A549 (cell line): ENCODE measurements around the gene C2orf69. TPM values are rescaled to one million over a fixed set of nuclear protein-coding genes. Genes with fewer than 3 reads are reported as not detected.

Source experiments
- ATAC-seq, 2 experiments: fragments of 200-7000 bp in 1 of 2; fragments of >200 bp in 1 of 2; cut with Nextera tagmentation in 1 of 2; cut with Tn5 transposase in 1 of 2; 3 replicates each; pipeline versions ENCODE4 v1.8.0 to v1.9.1; 2018 to 2020; ENCODE audit warnings: mild to moderate bottlenecking in 1 of 2, moderate library complexity in 1 of 2
- CTCF ChIA-PET: fragments of 300-600 bp; sonication (Branson Sonifier 250); formaldehyde crosslinking; extraction: SDS; loops from one replicate; lab custom pipeline; 2021; ENCODE audit warnings: antibody characterized with exemption, inconsistent platforms; lab: Yijun Ruan, JAX
- POLR2A ChIA-PET: fragments of 350-600 bp; formaldehyde crosslinking; extraction: SDS; loops from one replicate; lab custom pipeline; 2021; ENCODE audit warnings: antibody characterized with exemption, inconsistent platforms; lab: Yijun Ruan, JAX
- DNase-seq, 2 experiments: peaks; one replicate each; pipeline versions ENCODE4 v3.0.0 to v3.0.0-alpha.2; 2011 to 2016; ENCODE audit warnings: low read depth in 1 of 2, low spot score in 1 of 2
- FAIRE-seq: peaks from 2 replicates; lab custom pipeline; 2011; peaks lifted over from hg19 to GRCh38; lab: Jason Lieb, UNC
- H3K27ac ChIP-seq, 2 experiments: fragments of >200 bp; sonication (Bioruptor Twin); formaldehyde crosslinking; 3 replicates each; pipeline ENCODE4 v1.5.1; 2016 to 2017
- H3K4me1 ChIP-seq: fragments of >200 bp; sonication (Bioruptor Twin); formaldehyde crosslinking; 3 replicates; pipeline ENCODE4 v1.6.1; 2016
- H3K4me2 ChIP-seq: fragments of >200 bp; sonication (Bioruptor Twin); formaldehyde crosslinking; 3 replicates; pipeline ENCODE4 v1.6.1; 2016
- H3K4me3 ChIP-seq: fragments of >200 bp; sonication (Bioruptor Twin); formaldehyde crosslinking; 3 replicates; pipeline ENCODE4 v1.5.1; 2016
- H3K9me3 ChIP-seq: fragments of >200 bp; sonication (Bioruptor Twin); formaldehyde crosslinking; 3 replicates; pipeline ENCODE4 v1.6.1; 2016
- EHF ChIP-seq: fragments of 250-450 bp; sonication (Bioruptor Pico); IDR thresholded peaks from 2 replicates; pipeline ENCODE4 v1.5.0; 2020; ENCODE audit warnings: mild to moderate bottlenecking
- GATA3 ChIP-seq: IDR thresholded peaks from 2 replicates; pipeline ENCODE4 v1.6.1; 2012; ENCODE audit warnings: borderline replicate concordance
- HOXB13 ChIP-seq: fragments of 250-450 bp; sonication (Bioruptor Pico); IDR thresholded peaks from 2 replicates; pipeline ENCODE4 v1.5.0; 2020; ENCODE audit warnings: low read depth, mild to moderate bottlenecking, moderate library complexity
- NPAS2 ChIP-seq: fragments of 250-450 bp; sonication (Bioruptor Pico); IDR thresholded peaks from 2 replicates; pipeline ENCODE4 v1.8.0; 2022; ENCODE audit warnings: mild to moderate bottlenecking, moderate library complexity, borderline replicate concordance
- PHF8 ChIP-seq: fragments of 200-600 bp; sonication (generic); IDR thresholded peaks from 2 replicates; pipeline ENCODE4 v1.6.1; 2016; ENCODE audit warnings: low read depth, mild to moderate bottlenecking, antibody characterized with exemption, moderate library complexity, borderline replicate concordance
- POLR2A ChIP-seq: IDR thresholded peaks from 2 replicates; pipeline ENCODE4 v1.6.1; 2012; ENCODE audit warnings: mild to moderate bottlenecking, low read length
- RAD21 ChIP-seq, 2 experiments: fragments of >200 bp in 1 of 2; sonication (Bioruptor Twin) in 1 of 2; formaldehyde crosslinking in 1 of 2; IDR thresholded peaks in 1 of 2; conservative IDR thresholded peaks in 1 of 2; 2 replicates in 1 of 2; 3 replicates in 1 of 2; pipeline ENCODE4 v1.6.1; 2012 to 2018; ENCODE audit warnings: inconsistent platforms in 1 of 2
- RFX5 ChIP-seq: fragments of 450-650 bp; IDR thresholded peaks from 2 replicates; pipeline ENCODE4 v1.7.1; 2014; ENCODE audit warnings: antibody characterized with exemption, mild to moderate bottlenecking, moderate library complexity
- SMC3 ChIP-seq: fragments of >200 bp; sonication (Bioruptor Twin); formaldehyde crosslinking; IDR thresholded peaks from 3 replicates; pipeline ENCODE4 v1.6.1; 2018; ENCODE audit warnings: inconsistent platforms
- ZFP36 ChIP-seq: fragments of 450-650 bp; IDR thresholded peaks from 2 replicates; pipeline ENCODE4 v1.6.1; 2014; ENCODE audit warnings: borderline replicate concordance; ENCODE audit not compliant: partially characterized antibody
- WGBS: methylation state at CpG from one replicate; pipeline ENCODE4 v1.1.6; 2017; ENCODE audit errors: missing lambda C conversion rate; 5-methylcytosine and 5-hydroxymethylcytosine counted together
- polyA plus RNA-seq, 4 experiments: library from polyadenylated mRNA; depleted of rRNA in 3 of 4; stranded (reverse); fragments of >200 nt; fragmentation: RNase III in 1 of 4; extraction: RNeasy Plus Mini Kit Qiagen cat#74134 plus additional on column Dnase treatment in 1 of 4; gene quantifications; 2 replicates in 3 of 4; 3 replicates in 1 of 4; pipeline ENCODE4 v1.2.3, GENCODE V29; 2011 to 2017
- small RNA-seq, 6 experiments: library from RNA; depleted of rRNA; stranded (forward); fragments of <200 nt; gene quantifications; one replicate each; pipeline ENCODE3, GENCODE V24; 2012
- TF ChIP-seq, protein P1 (sequence below): fragments of 150-350 bp; IDR thresholded peaks from 2 replicates; pipeline ENCODE4 v1.6.1; 2014; ENCODE audit warnings: low read depth, mild to moderate bottlenecking, low read length
- TF ChIP-seq, protein P2 (sequence below): fragments of >200 bp; sonication (Bioruptor Twin); formaldehyde crosslinking; IDR thresholded peaks from 3 replicates; pipeline ENCODE4 v1.5.1; 2016

The C2orf69 gene
- polyA plus RNA-seq, 2 of the 4 experiments (the other 2 are of a cell fraction), result 9.3 to 9.9 TPM

DNA sequence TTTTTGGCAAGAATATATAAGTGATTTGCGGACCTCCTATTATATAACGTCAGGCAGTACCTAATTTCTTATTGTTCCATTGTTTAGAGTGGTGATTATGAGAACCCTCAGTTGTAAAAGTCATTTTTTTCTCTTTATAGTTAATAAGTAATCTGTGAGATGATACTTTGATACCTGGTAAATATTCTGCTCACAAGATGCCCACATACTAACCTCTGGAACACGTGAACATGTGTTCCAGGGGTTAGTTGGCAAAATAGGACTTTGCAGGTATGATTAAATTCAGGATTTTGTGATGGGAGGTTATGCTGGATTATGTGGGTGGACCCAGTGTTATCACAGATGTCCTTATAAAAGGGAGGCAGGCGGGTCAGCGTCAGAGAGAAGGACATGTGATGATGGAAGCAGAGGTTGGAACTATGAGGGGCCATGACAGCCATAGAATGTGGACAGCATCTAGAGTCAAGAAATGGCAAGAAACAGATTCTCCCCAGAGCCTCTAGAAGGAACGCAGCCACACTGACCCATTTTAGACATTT, 61.1 kb downstream of the C2orf69 start:
- CTCF ChIA-PET, result interaction anchor here (1.2 to 3.6 kb wide), 5 partner anchors 8 to 509 kb away, joined by 3 to 16 read pairs (median 6); no protein-coding TSS in a partner anchor
- ATAC-seq, result no peak
- no peak overlapping the region for H3K4me3 ChIP-seq
- H3K4me1 ChIP-seq, result peaks cover 12% of the 10 kb centered on the region
- no peak overlapping the region for H3K27ac ChIP-seq
- POLR2A ChIA-PET, result no interaction called here
- no peak for TF ChIP-seq PHF8
- no peak for TF ChIP-seq RFX5
- no peak for TF ChIP-seq HOXB13
- no peak for TF ChIP-seq GATA3
- no peak for TF ChIP-seq SMC3
- no peak for FAIRE-seq
- H3K4me2 ChIP-seq, result no peak overlapping the region
- no peaks in the 10 kb centered on the region for H3K9me3 ChIP-seq
- DNase-seq, result no peak
- WGBS, result 86% methylated on average over 6 of the region's 6 CpGs

DNA sequence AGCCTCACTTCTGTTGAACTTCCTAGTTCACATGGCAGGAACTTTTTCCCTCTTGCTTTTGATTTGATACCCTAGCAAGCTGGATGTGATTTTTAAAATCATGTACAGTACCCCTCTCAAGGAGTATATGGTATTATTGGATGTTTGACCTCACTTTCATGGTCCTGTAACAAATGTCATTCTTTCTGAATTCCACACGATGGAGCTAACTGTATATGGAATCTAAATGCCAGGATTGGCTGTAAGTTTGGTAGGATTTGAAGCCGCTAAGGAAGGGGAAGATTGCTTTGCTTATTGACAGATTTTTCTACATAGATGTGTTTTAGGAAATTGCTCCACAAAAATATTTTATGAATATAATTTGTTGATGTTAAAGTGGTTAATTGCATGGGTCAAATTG, 62.6 kb downstream of the C2orf69 start:
- FAIRE-seq, result peak; percentile 49
- no peaks in the 10 kb centered on the region for H3K9me3 ChIP-seq
- CTCF ChIA-PET, result interaction anchor here (0.8 to 3.9 kb wide), 38 partner anchors 8 to 740 kb away, joined by 3 to 64 read pairs (median 4); partner anchors contain the start of genes KCTD18 and SPATS2L
- TF ChIP-seq, protein P1, sequence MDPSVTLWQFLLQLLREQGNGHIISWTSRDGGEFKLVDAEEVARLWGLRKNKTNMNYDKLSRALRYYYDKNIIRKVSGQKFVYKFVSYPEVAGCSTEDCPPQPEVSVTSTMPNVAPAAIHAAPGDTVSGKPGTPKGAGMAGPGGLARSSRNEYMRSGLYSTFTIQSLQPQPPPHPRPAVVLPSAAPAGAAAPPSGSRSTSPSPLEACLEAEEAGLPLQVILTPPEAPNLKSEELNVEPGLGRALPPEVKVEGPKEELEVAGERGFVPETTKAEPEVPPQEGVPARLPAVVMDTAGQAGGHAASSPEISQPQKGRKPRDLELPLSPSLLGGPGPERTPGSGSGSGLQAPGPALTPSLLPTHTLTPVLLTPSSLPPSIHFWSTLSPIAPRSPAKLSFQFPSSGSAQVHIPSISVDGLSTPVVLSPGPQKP, result no peak
- no peak for TF ChIP-seq POLR2A
- TF ChIP-seq, protein P2, sequence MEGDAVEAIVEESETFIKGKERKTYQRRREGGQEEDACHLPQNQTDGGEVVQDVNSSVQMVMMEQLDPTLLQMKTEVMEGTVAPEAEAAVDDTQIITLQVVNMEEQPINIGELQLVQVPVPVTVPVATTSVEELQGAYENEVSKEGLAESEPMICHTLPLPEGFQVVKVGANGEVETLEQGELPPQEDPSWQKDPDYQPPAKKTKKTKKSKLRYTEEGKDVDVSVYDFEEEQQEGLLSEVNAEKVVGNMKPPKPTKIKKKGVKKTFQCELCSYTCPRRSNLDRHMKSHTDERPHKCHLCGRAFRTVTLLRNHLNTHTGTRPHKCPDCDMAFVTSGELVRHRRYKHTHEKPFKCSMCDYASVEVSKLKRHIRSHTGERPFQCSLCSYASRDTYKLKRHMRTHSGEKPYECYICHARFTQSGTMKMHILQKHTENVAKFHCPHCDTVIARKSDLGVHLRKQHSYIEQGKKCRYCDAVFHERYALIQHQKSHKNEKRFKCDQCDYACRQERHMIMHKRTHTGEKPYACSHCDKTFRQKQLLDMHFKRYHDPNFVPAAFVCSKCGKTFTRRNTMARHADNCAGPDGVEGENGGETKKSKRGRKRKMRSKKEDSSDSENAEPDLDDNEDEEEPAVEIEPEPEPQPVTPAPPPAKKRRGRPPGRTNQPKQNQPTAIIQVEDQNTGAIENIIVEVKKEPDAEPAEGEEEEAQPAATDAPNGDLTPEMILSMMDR, result peak; percentile 82
- peak; percentile 74 for TF ChIP-seq SMC3
- TF ChIP-seq RAD21 (conservative IDR thresholded peaks at IDR 0.05 in 1 of 2, IDR thresholded peaks at IDR 0.05 in 1 of 2), result peak; percentile 84 to 87
- TF ChIP-seq, all 56 proteins: peak for 3
- no peak overlapping the region for H3K4me3 ChIP-seq
- peak overlapping the region in 1 of 2 experiments; percentile 80; a peak in 3 of 6 replicates for H3K27ac ChIP-seq
- DNase-seq, result peak; percentile 15 to 46
- POLR2A ChIA-PET, result interaction anchor here (0.6 to 0.9 kb wide), 3 partner anchors 12 to 641 kb away, joined by 3 to 4 read pairs (median 3); partner anchors contain the start of gene KCTD18
- H3K4me2 ChIP-seq, result no peak overlapping the region
- WGBS, result 30% methylated on average over 2 of the region's 2 CpGs
- peak; percentile 70 to 81; a peak in 5 of 6 replicates for ATAC-seq
- peaks cover 28% of the 10 kb centered on the region for H3K4me1 ChIP-seq

DNA sequence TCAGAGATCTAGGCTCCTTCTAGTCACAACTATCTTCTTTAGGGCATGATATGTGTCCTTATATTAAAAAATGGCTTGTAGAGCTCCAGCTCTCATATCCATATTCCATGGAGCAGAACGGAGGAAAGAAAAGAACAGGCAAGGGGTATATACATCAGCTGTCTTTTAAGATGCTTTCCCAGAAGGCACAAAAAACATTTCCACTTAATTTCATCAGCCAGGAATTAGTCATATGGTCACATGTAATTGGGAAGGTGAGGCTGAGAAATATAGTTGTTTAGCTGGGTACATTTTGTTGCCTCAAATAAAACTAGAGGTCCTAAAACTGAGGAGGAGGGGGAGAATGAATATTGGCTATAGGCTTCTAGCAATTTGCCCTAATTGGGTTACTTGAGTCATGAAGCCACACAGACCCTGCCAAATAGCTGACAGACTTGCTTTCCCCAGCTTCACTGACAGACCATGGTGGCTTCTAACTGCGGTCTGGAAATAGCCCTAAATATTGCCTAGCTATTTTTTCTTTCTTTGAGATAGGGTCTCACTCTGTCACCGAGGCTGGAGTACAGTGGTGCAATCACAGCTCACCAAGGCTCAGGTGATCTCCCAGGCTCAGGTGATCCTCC, 64.3 kb downstream of the C2orf69 start:
- WGBS, result 93% methylated on average over 3 of the region's 3 CpGs
- Histone ChIP-seq H3K4me3 (no peak overlapping the region), H3K4me2 (peak overlapping the region; percentile 20; the same call in 2 of the 3 replicates), H3K4me1 (peaks cover 41% of the 10 kb centered on the region), H3K9me3 (no peaks in the 10 kb centered on the region), H3K27ac (peak overlapping the region; percentile 59 to 80; a peak in 5 of 6 replicates)
- POLR2A ChIA-PET, result no interaction called here
- ATAC-seq (no peak), FAIRE-seq (no peak), DNase-seq (no peak)
- TF ChIP-seq, protein P2, result no peak
- no peak for TF ChIP-seq NPAS2 (CRISPR knock-in tag)
- no peak for TF ChIP-seq ZFP36
- no peak for TF ChIP-seq HOXB13
- no peak for TF ChIP-seq EHF (CRISPR knock-in tag)
- CTCF ChIA-PET, result interaction anchor here (0.6 to 3.9 kb wide), 8 partner anchors 10 to 760 kb away, joined by 3 to 64 read pairs (median 6); partner anchors contain the start of gene KCTD18

Small RNAs within 50 kb of the gene (small RNA-seq; reads per million reads assigned to genes)
- gene AC108032.1 (0 reads per million in 6 experiments), gene RN7SL717P (0 reads per million in 6 experiments)

Other genes starting within 250 kb of the C2orf69 start
- gene FTCDNL1, start 60.1 kb upstream of the C2orf69 start, polyA plus RNA-seq (2011; rRNA removed), result 4.5 and 5.2 TPM in 2 replicates
- gene FTCDNL1, start 60.1 kb upstream of the C2orf69 start, polyA plus RNA-seq (2017; fragmentation: RNase III; extraction: RNeasy Plus Mini Kit Qiagen cat#74134 plus additional on column Dnase treatment), result 2.1 to 3.3 TPM (median 3.0 TPM) in 3 replicates
- 10.1 and 15.2 TPM in 2 replicates for gene TYW5, start 44.2 kb downstream of the C2orf69 start, polyA plus RNA-seq (2011; rRNA removed)
- gene TYW5, start 44.2 kb downstream of the C2orf69 start, polyA plus RNA-seq (2017; fragmentation: RNase III; extraction: RNeasy Plus Mini Kit Qiagen cat#74134 plus additional on column Dnase treatment), result 7.8 to 9.0 TPM (median 8.2 TPM) in 3 replicates
- 36.0 and 36.9 TPM in 2 replicates for gene MAIP1, start 44.3 kb downstream of the C2orf69 start, polyA plus RNA-seq (2011; rRNA removed)
- gene MAIP1, start 44.3 kb downstream of the C2orf69 start, polyA plus RNA-seq (2017; fragmentation: RNase III; extraction: RNeasy Plus Mini Kit Qiagen cat#74134 plus additional on column Dnase treatment), result 50.4 to 51.8 TPM (median 50.9 TPM) in 3 replicates